ENCODE data around the gene LUZP2. TPM values are rescaled to one million over a fixed set of nuclear protein-coding genes. Genes with fewer than 3 reads are reported as not detected.

The LUZP2 gene
- total RNA-seq, 1 experiment from 2014 or later, result not detected

- DNase-seq (ENCODE audit: low read depth, low spot score), result no peak
- in situ Hi-C loops (cut with HindIII; ENCODE audit: low pct_unique_long_range_greater_than_20kb, low sequenced_read_pairs), result no loop called here
These were observed 242.8 kb downstream of the LUZP2 start for GRCh38 chr11:24739637-24740036.

- in situ Hi-C loops (cut with HindIII; ENCODE audit: low pct_unique_long_range_greater_than_20kb, low sequenced_read_pairs), result no loop called here
- no peak for DNase-seq (ENCODE audit: low read depth, low spot score)
These were observed 250.7 kb downstream of the LUZP2 start for GRCh38 chr11:24747275-24748251.

DNA sequence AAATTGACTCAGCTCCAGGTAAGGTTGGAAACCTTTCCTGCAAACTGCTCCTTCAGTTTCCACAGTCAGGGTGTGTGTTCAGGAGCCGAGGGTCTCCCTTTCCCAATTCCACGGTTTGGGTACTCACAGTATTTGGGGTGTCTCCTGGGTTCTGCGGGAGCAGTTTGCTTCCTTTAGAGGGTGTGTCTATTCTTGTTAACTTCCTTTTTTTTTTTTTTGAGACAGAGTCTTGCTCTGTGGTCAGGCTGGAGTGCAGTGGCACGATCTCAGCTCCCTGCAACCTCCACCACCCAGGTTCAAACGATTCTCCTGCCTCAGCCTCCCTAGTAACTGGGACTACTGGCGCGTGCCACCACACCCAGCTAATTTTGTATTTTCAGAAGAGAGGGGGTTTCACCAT lies 251.4 kb downstream of the LUZP2 start:
- DNase-seq (ENCODE audit: low read depth, low spot score), result no peak
- in situ Hi-C loops (cut with HindIII; ENCODE audit: low pct_unique_long_range_greater_than_20kb, low sequenced_read_pairs), result no loop called here

DNA sequence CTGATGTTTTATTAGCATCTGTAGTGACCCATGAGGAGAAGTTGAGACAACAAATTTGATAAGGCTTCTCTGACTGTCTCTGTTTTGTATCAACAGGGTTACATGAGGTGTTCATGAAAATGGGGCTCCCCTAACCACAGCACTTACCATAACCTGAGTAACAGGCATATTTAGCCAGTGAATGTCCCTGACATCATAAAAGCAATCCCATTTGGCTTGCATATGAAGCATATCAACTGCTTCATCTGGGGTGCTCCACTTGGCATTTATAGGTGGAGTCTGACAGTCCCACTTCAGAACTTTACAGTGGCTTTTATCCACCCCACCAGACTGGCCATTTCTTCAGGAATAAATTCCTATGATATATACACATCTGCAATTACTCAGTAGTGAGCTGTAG lies 257.6 kb downstream of the LUZP2 start:
- DNase-seq (ENCODE audit: low read depth, low spot score), result no peak
- in situ Hi-C loops (cut with HindIII; ENCODE audit: low pct_unique_long_range_greater_than_20kb, low sequenced_read_pairs), result no loop called here

GRCh38 chr11:24755260-24755839 lies 258.5 kb downstream of the LUZP2 start:
- no peak for DNase-seq (ENCODE audit: low read depth, low spot score)
- in situ Hi-C loops (cut with HindIII; ENCODE audit: low pct_unique_long_range_greater_than_20kb, low sequenced_read_pairs), result no loop called here

- in situ Hi-C loops (cut with HindIII; ENCODE audit: low pct_unique_long_range_greater_than_20kb, low sequenced_read_pairs), result no loop called here
- no peak for DNase-seq (ENCODE audit: low read depth, low spot score)
These were observed 262.9 kb downstream of the LUZP2 start for GRCh38 chr11:24759742-24760141.

DNA sequence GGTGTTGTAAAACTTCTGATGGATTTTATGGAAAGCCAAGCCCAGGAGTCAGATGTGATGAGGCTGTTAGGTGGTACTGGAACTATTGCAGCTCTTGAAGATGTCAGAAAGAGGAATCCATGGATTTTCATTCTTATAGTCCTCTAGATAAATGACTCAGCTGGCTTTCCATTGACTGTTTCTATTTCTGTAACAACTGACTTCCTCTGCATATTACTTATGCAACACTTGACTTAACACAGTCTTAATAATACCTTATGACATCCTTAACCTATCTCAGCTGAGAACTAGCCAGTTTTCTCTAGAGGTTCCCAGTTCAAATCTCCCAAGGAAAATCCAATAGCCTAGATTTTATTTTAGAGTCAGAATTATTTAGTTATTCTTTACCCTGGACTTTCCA lies 263.8 kb downstream of the LUZP2 start:
- in situ Hi-C loops (cut with HindIII; ENCODE audit: low pct_unique_long_range_greater_than_20kb, low sequenced_read_pairs), result no loop called here
- DNase-seq (ENCODE audit: low read depth, low spot score), result no peak

DNA sequence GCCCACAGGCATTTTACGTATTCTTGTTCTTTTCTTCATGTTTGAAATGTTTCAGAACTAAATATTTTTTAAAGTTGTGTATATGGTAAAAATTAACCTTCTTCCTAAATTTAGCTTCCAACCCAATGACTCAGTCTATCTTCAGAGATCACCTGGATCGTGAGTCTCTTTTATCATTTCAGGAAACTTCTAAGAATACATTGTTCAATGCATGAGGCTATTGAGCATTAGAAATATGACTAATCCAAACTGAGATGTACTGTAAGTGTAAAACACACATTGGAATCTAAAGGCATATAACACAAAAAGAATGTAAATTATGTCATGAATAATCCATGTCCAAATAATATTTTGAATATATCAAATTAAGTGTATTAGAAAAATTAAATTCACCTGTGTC lies 265.2 kb downstream of the LUZP2 start:
- in situ Hi-C loops (cut with HindIII; ENCODE audit: low pct_unique_long_range_greater_than_20kb, low sequenced_read_pairs), result no loop called here
- DNase-seq (ENCODE audit: low read depth, low spot score), result no peak

- in situ Hi-C loops (cut with HindIII; ENCODE audit: low pct_unique_long_range_greater_than_20kb, low sequenced_read_pairs), result no loop called here
- DNase-seq (ENCODE audit: low read depth, low spot score), result no peak
These were observed 270.6 kb downstream of the LUZP2 start for GRCh38 chr11:24767411-24767810.

- DNase-seq (ENCODE audit: low read depth, low spot score), result no peak
- in situ Hi-C loops (cut with HindIII; ENCODE audit: low pct_unique_long_range_greater_than_20kb, low sequenced_read_pairs), result no loop called here
These were observed 276.5 kb downstream of the LUZP2 start for GRCh38 chr11:24773322-24773721.

- DNase-seq (ENCODE audit: low read depth, low spot score), result peak; percentile 24
- in situ Hi-C loops (cut with HindIII; ENCODE audit: low pct_unique_long_range_greater_than_20kb, low sequenced_read_pairs), result no loop called here
These were observed 282.9 kb downstream of the LUZP2 start for GRCh38 chr11:24779791-24780190.

GRCh38 chr11:24781288-24781687 lies 284.4 kb downstream of the LUZP2 start:
- peak; percentile 0 for DNase-seq (ENCODE audit: low read depth, low spot score)
- in situ Hi-C loops (cut with HindIII; ENCODE audit: low pct_unique_long_range_greater_than_20kb, low sequenced_read_pairs), result no loop called here

- DNase-seq (ENCODE audit: low read depth, low spot score), result no peak
- in situ Hi-C loops (cut with HindIII; ENCODE audit: low pct_unique_long_range_greater_than_20kb, low sequenced_read_pairs), result no loop called here
These were observed 296.6 kb downstream of the LUZP2 start for GRCh38 chr11:24793479-24793878.

GRCh38 chr11:24794064-24794463 lies 297.2 kb downstream of the LUZP2 start:
- in situ Hi-C loops (cut with HindIII; ENCODE audit: low pct_unique_long_range_greater_than_20kb, low sequenced_read_pairs), result no loop called here
- no peak for DNase-seq (ENCODE audit: low read depth, low spot score)

DNA sequence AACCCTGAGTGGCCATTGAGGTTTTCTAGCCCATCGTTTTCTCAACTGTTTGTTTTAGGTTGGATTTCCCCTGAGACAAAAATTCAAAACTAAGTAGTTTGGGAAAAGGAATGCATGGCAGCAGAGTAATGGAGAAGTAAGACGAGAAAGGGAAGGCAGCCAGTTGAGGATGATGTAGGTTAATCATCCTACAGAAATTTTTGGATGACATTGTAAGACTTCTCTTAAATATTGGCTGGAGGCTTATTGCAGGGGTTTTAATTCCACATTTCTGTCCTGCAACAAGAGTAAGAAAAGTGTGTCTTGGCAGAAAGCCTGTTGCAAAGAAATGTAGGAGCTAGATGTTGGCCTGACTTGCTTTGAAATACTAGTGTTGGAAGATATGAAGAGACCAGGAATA lies 308.8 kb downstream of the LUZP2 start:
- in situ Hi-C loops (cut with HindIII; ENCODE audit: low pct_unique_long_range_greater_than_20kb, low sequenced_read_pairs), result no loop called here
- DNase-seq (ENCODE audit: low read depth, low spot score), result no peak

GRCh38 chr11:24808173-24808572 lies 311.3 kb downstream of the LUZP2 start:
- no peak for DNase-seq (ENCODE audit: low read depth, low spot score)
- in situ Hi-C loops (cut with HindIII; ENCODE audit: low pct_unique_long_range_greater_than_20kb, low sequenced_read_pairs), result no loop called here

DNA sequence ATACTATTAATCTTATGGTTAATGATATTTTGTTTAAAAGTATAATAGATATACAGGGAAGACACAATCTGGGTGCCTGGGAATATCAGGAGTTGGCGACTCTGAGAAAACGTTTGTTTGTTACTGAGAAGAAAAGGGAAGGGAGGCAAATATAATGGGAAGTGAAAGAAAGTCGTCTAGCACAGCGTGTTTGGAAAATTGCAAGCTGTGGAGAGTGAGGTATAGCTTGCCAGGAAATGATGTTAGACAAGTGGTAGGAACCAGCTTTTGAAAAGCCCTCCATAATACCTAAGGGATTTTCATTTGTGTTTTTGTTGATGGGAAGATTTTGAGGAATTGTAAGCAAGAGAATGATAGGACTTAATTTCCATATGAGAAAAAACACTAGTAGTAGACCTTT lies 322.2 kb downstream of the LUZP2 start:
- in situ Hi-C loops (cut with HindIII; ENCODE audit: low pct_unique_long_range_greater_than_20kb, low sequenced_read_pairs), result no loop called here
- no peak for DNase-seq (ENCODE audit: low read depth, low spot score)

DNA sequence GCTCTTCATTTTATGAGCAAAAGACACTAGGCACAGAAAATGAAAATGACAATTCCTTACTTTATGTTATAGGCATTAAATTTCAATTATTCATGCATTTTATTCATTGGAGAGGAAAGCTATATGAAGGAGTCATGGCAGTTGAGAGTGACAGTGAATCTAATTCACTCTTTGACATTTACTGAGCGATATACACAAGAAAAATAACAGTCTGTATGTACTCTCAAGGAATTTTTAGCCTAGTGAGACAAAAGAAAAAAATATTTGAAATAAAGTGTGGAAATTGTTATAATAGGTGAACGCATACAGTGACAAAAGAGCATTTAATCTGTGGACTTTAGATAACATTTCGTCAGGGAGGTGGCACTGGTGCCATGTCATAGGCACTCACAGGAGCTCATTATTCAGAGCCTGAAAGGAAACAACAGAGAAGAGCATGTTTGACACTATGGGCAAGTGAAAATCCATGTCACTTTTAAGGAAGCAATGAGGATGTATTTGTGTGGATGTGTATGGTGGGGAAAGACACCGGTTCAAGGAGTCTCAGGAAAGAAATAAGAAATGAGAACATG lies 323.1 kb downstream of the LUZP2 start:
- in situ Hi-C loops (cut with HindIII; ENCODE audit: low pct_unique_long_range_greater_than_20kb, low sequenced_read_pairs), result no loop called here
- no peak for DNase-seq (ENCODE audit: low read depth, low spot score)

DNA sequence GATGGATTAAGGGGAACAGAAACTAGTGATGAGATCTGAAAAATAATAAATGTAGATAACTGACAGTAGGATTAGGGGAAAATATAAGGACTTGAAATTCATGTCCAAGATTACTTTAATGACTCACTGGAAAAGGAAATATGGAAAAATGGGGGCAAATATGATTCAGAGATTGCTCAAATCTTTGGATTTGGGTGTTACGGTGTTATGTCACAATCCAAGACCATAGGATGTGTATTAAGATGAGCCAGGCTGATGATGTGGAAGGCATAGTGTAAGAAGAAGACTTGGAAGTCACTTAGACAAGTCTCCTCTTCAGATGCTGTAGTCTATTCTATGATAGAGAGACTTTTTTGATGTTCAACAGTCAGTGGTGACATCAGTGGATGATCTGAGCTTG lies 323.7 kb downstream of the LUZP2 start:
- in situ Hi-C loops (cut with HindIII; ENCODE audit: low pct_unique_long_range_greater_than_20kb, low sequenced_read_pairs), result no loop called here
- no peak for DNase-seq (ENCODE audit: low read depth, low spot score)
